H9 (cell line): ENCODE results near the gene ADSS1. TPM values are rescaled to one million over a fixed set of nuclear protein-coding genes. Genes with fewer than 3 reads are reported as not detected.

ENCODE experiments used
- DNase-seq: peaks from one replicate; pipeline ENCODE4 v3.0.0-alpha.2; 2017
- H2AFZ ChIP-seq: one replicate; pipeline ENCODE4 v1.6.1; 2013; ENCODE audit warnings: mild to moderate bottlenecking, low read length, control low read depth, moderate library complexity
- H2AK5ac ChIP-seq: 2 replicates; pipeline ENCODE4 v1.6.1; 2013; ENCODE audit warnings: low read length, control low read depth, mixed read lengths; ENCODE audit not compliant: insufficient read length
- H2BK120ac ChIP-seq: one replicate; pipeline ENCODE4 v1.6.1; 2013; ENCODE audit warnings: low read depth, mild to moderate bottlenecking, low read length, control low read depth, inconsistent platforms; ENCODE audit not compliant: poor library complexity, severe bottlenecking
- H2BK12ac ChIP-seq: 2 replicates; pipeline ENCODE4 v1.6.1; 2013; ENCODE audit warnings: low read length, control low read depth, mixed read lengths, low read depth; ENCODE audit not compliant: insufficient read length
- H2BK15ac ChIP-seq: 2 replicates; pipeline ENCODE4 v1.6.1; 2013; ENCODE audit warnings: low read depth, low read length, control low read depth
- H2BK20ac ChIP-seq: one replicate; pipeline ENCODE4 v1.6.1; 2013; ENCODE audit warnings: low read depth, mild to moderate bottlenecking, low read length, control low read depth, inconsistent platforms; ENCODE audit not compliant: poor library complexity, severe bottlenecking
- H2BK5ac ChIP-seq: 2 replicates; pipeline ENCODE4 v1.6.1; 2013; ENCODE audit warnings: low read length, control low read depth, mixed read lengths; ENCODE audit not compliant: insufficient read length
- H3K14ac ChIP-seq: 2 replicates; pipeline ENCODE4 v1.6.1; 2013; ENCODE audit warnings: low read length, control low read depth; ENCODE audit not compliant: insufficient read depth
- H3K18ac ChIP-seq: 2 replicates; pipeline ENCODE4 v1.6.1; 2013; ENCODE audit warnings: low read depth, mild to moderate bottlenecking, mixed read lengths, low read length, control low read depth; ENCODE audit not compliant: insufficient read length
- H3K23ac ChIP-seq: 2 replicates; pipeline ENCODE4 v1.6.1; 2013; ENCODE audit warnings: low read length, control low read depth, mixed read lengths, low read depth; ENCODE audit not compliant: insufficient read length
- H3K23me2 ChIP-seq: 2 replicates; pipeline ENCODE4 v1.6.1; 2013; ENCODE audit warnings: low read depth, mild to moderate bottlenecking, mixed read lengths, low read length, control low read depth; ENCODE audit not compliant: insufficient read length, poor library complexity, severe bottlenecking
- H3K27ac ChIP-seq: 2 replicates; pipeline ENCODE4 v1.5.1; 2013; ENCODE audit warnings: low read length, control low read depth, mixed read lengths, low read depth; ENCODE audit not compliant: insufficient read length
- H3K27me3 ChIP-seq: 2 replicates; pipeline ENCODE4 v1.6.1; 2013; ENCODE audit warnings: low read length, control low read depth, inconsistent platforms; ENCODE audit not compliant: insufficient read depth
- H3K4ac ChIP-seq: 2 replicates; pipeline ENCODE4 v1.6.1; 2013; ENCODE audit warnings: low read depth, mild to moderate bottlenecking, control low read depth, inconsistent platforms, low read length, moderate library complexity
- H3K4me1 ChIP-seq: 2 replicates; pipeline ENCODE4 v1.6.1; 2013; ENCODE audit warnings: low read length, control low read depth, inconsistent platforms; ENCODE audit not compliant: insufficient read depth
- H3K4me2 ChIP-seq: 2 replicates; pipeline ENCODE4 v1.6.1; 2013; ENCODE audit warnings: low read length, control low read depth, mixed read lengths; ENCODE audit not compliant: insufficient read length, insufficient read depth
- H3K56ac ChIP-seq: 2 replicates; pipeline ENCODE4 v1.6.1; 2013; ENCODE audit warnings: low read depth, mild to moderate bottlenecking, mixed read lengths, low read length, control low read depth; ENCODE audit not compliant: insufficient read length
- H3K79me1 ChIP-seq: 2 replicates; pipeline ENCODE4 v1.6.1; 2013; ENCODE audit warnings: low read depth, mild to moderate bottlenecking, moderate library complexity, low read length, control low read depth, inconsistent platforms; ENCODE audit not compliant: insufficient read depth, poor library complexity, severe bottlenecking
- H3K79me2 ChIP-seq: 2 replicates; pipeline ENCODE4 v1.6.1; 2013; ENCODE audit warnings: low read length, control low read depth, inconsistent platforms; ENCODE audit not compliant: insufficient read depth
- H3K9ac ChIP-seq: 2 replicates; pipeline ENCODE4 v1.6.1; 2013; ENCODE audit warnings: low read length, control low read depth, mixed read lengths; ENCODE audit not compliant: insufficient read length; ENCODE audit errors: extremely low read depth
- H3K9me3 ChIP-seq: one replicate; pipeline ENCODE4 v1.6.1; 2013; ENCODE audit warnings: low read depth, low read length, inconsistent platforms; ENCODE audit not compliant: control insufficient read depth
- H3T11ph ChIP-seq: one replicate; pipeline ENCODE4 v1.6.1; 2013; ENCODE audit warnings: mild to moderate bottlenecking, low read length, control low read depth, inconsistent platforms
- H4K20me1 ChIP-seq: one replicate; pipeline ENCODE4 v1.6.1; 2013; ENCODE audit not compliant: control insufficient read depth, insufficient read length, insufficient read depth
- H4K5ac ChIP-seq: 2 replicates; pipeline ENCODE4 v1.6.1; 2013; ENCODE audit warnings: low read depth, mild to moderate bottlenecking, mixed read lengths, low read length, control low read depth; ENCODE audit not compliant: insufficient read length
- H4K8ac ChIP-seq: replicated peaks from 2 replicates; pipeline ENCODE4 v1.6.1; 2013; ENCODE audit warnings: low read length, control low read depth, mixed read lengths, low read depth; ENCODE audit not compliant: insufficient read length
- H4K91ac ChIP-seq: 2 replicates; pipeline ENCODE4 v1.6.1; 2013; ENCODE audit warnings: low read depth, mild to moderate bottlenecking, moderate library complexity, mixed read lengths, low read length, control low read depth; ENCODE audit not compliant: insufficient read length
- H3K27ac Mint-ChIP-seq, 3 experiments: 2 replicates in 2 of 3; 3 replicates in 1 of 3; pipeline ENCODE4 v1.8.0; 2020 to 2021; ENCODE audit warnings: mixed read lengths in 3 of 3, mild to moderate bottlenecking in 1 of 3, moderate library complexity in 1 of 3
- H3K27me3 Mint-ChIP-seq: 2 replicates; pipeline ENCODE4 v1.8.0; 2021; ENCODE audit warnings: low read depth, mild to moderate bottlenecking, moderate library complexity, mixed read lengths
- H3K36me3 Mint-ChIP-seq, 3 experiments: 2 replicates in 2 of 3; 3 replicates in 1 of 3; pipeline ENCODE4 v1.8.0; 2020 to 2021; ENCODE audit warnings: low read depth in 3 of 3, mixed read lengths in 3 of 3; ENCODE audit not compliant: insufficient read depth in 1 of 3
- H3K4me1 Mint-ChIP-seq, 2 experiments: 2 replicates each; pipeline ENCODE4 v1.8.0; 2020; ENCODE audit warnings: mixed read lengths in 2 of 2
- H3K4me3 Mint-ChIP-seq, 2 experiments: 2 replicates in 1 of 2; 3 replicates in 1 of 2; pipeline ENCODE4 v1.8.0; 2020 to 2021; ENCODE audit warnings: mild to moderate bottlenecking in 2 of 2, mixed read lengths in 2 of 2, moderate library complexity in 1 of 2
- H3K9me3 Mint-ChIP-seq, 2 experiments: 2 replicates in 1 of 2; 3 replicates in 1 of 2; pipeline ENCODE4 v1.8.0; 2020; ENCODE audit warnings: mild to moderate bottlenecking in 2 of 2, mixed read lengths in 2 of 2, moderate library complexity in 1 of 2
- WGBS: extraction: QIAGEN DNeasy Blood & Tissue Kit; methylation state at CpG from one replicate; pipeline ENCODE4 v1.1.7; 2013; ENCODE audit warnings: missing lambda C conversion rate, low lambda C conversion rate, mixed read lengths; ENCODE audit not compliant: insufficient read length; ENCODE audit errors: extremely low coverage; 5-methylcytosine and 5-hydroxymethylcytosine counted together
- total RNA-seq: library from RNA; stranded (reverse); gene quantifications from 2 replicates; pipeline ENCODE4 v1.2.1, GENCODE V29; 2021
- TF ChIP-seq, protein P1 (sequence below): fragments of 200-600 bp; sonication (generic); conservative IDR thresholded peaks from 3 replicates; pipeline ENCODE4 v1.8.0; 2021; ENCODE audit warnings: antibody characterized with exemption, mild to moderate bottlenecking

The ADSS1 gene
- total RNA-seq, 1 experiment from 2014 or later: 8.5 TPM

DNA sequence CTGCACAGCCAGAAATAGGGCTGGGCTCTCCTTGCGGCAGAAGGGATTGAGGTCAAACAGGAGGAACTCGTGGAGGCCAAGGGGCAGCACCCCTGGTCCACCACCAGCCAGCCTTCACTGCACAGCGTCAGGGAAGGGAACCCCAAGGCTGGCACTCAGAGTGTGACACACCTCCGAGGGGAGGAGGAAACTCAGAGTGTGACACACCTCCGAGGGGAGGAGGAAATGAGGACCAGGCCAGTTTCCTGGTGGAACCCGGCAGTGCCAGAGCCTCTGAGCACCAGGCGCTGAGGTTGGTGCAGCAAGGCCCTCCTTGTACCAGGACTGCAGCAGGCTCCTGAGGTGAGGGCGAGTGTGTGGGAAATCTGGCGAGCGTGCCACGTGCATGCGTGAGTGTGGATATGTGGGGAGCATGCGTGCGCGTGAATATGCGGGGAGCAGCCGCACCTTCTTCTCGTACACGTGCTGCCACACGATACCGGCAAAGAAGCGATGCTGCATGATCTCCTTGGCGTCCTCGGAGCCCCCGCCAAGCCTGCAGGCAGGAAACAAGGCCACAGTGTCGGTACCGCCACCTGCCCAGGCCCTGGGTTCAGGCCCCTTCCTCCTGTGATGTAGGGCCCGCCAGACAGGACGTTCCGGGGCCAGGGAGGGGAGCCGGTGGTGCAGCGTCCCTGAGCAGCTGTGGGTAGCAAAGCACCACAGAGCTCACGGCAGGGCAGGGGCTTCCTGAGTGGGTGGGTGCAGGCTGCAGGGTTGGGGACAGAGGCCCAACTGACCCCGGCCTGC, 48.1 kb downstream of the ADSS1 start:
- H3K23me2 ChIP-seq: peaks cover 2% of the 10 kb centered on the region
- no peaks in the 10 kb centered on the region for H3K27me3 ChIP-seq
- H3K14ac ChIP-seq: no peak overlapping the region
- H3K23ac ChIP-seq: no peak overlapping the region
- no CpG with 5 or more reads among the region's 34 CpGs for WGBS
- H3K27ac ChIP-seq: no peak overlapping the region
- H3K18ac ChIP-seq: no peak overlapping the region
- H4K8ac ChIP-seq: no peak overlapping the region
- Mint-ChIP-seq H3K4me1 (peaks cover 13 to 15% of the 10 kb centered on the region in 2 experiments), H3K4me3 (no peak overlapping the region; a peak in 1 of 5 replicates), H3K27ac (no peak overlapping the region), H3K36me3 (peaks cover 34 to 51% (median 50%) of the 10 kb centered on the region in 3 experiments), H3K27me3 (no peaks in the 10 kb centered on the region), H3K9me3 (peaks cover 0 to 9% of the 10 kb centered on the region in 2 experiments; a peak in 4 of 5 replicates)
- H4K5ac ChIP-seq: no peak overlapping the region
- H2BK12ac ChIP-seq: no peak overlapping the region
- TF ChIP-seq, protein P1, sequence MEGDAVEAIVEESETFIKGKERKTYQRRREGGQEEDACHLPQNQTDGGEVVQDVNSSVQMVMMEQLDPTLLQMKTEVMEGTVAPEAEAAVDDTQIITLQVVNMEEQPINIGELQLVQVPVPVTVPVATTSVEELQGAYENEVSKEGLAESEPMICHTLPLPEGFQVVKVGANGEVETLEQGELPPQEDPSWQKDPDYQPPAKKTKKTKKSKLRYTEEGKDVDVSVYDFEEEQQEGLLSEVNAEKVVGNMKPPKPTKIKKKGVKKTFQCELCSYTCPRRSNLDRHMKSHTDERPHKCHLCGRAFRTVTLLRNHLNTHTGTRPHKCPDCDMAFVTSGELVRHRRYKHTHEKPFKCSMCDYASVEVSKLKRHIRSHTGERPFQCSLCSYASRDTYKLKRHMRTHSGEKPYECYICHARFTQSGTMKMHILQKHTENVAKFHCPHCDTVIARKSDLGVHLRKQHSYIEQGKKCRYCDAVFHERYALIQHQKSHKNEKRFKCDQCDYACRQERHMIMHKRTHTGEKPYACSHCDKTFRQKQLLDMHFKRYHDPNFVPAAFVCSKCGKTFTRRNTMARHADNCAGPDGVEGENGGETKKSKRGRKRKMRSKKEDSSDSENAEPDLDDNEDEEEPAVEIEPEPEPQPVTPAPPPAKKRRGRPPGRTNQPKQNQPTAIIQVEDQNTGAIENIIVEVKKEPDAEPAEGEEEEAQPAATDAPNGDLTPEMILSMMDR: no peak
- no peaks in the 10 kb centered on the region for H3K4me1 ChIP-seq
- H3K4me2 ChIP-seq: no peak overlapping the region
- H2BK15ac ChIP-seq: no peak overlapping the region
- no peaks in the 10 kb centered on the region for H3K79me2 ChIP-seq
- H3T11ph ChIP-seq: no peak overlapping the region
- no peaks in the 10 kb centered on the region for H4K20me1 ChIP-seq
- H3K9me3 ChIP-seq: no peaks in the 10 kb centered on the region
- no peaks in the 10 kb centered on the region for H3K79me1 ChIP-seq
- no peak overlapping the region for H2BK120ac ChIP-seq
- no peak overlapping the region for H4K91ac ChIP-seq
- no peak overlapping the region for H3K56ac ChIP-seq
- H2BK5ac ChIP-seq: no peak overlapping the region
- no peak overlapping the region for H2AK5ac ChIP-seq
- H2AFZ ChIP-seq: no peak overlapping the region
- no peak overlapping the region for H3K9ac ChIP-seq
- no peak overlapping the region for H2BK20ac ChIP-seq
- no peak overlapping the region for H3K4ac ChIP-seq
- no peak for DNase-seq
